ENCODE data around the gene CTDP1.
"Not testable (repeated sequence)": the region's sequence is repeated elsewhere in the genome, so short reads cannot be mapped to it uniquely, and the experiment has no call there.

The CTDP1 gene

GRCh38 chr18:79683626-79684282 is 4.2 kb downstream of the CTDP1 start:
- no peak for DNase-seq

- DNase-seq: peak; percentile 31
These were observed 4.7 kb downstream of the CTDP1 start for GRCh38 chr18:79684283-79684631.

- DNase-seq: no peak
These were observed 5.2 kb downstream of the CTDP1 start for GRCh38 chr18:79684787-79685186.

- DNase-seq: peak; percentile 38
These were observed 5.7 kb downstream of the CTDP1 start for GRCh38 chr18:79685281-79685680.

- DNase-seq: no peak
These were observed 6.4 kb downstream of the CTDP1 start for GRCh38 chr18:79685971-79686370.

GRCh38 chr18:79687806-79688205 is 8.2 kb downstream of the CTDP1 start:
- DNase-seq: peak; percentile 45

GRCh38 chr18:79690071-79690470 is 10.5 kb downstream of the CTDP1 start:
- no peak for DNase-seq

- no peak for DNase-seq
These were observed 11.2 kb downstream of the CTDP1 start for GRCh38 chr18:79690586-79691482.

GRCh38 chr18:79692056-79692455 is 12.5 kb downstream of the CTDP1 start:
- no peak for DNase-seq

- DNase-seq: no peak
These were observed 13.3 kb downstream of the CTDP1 start for GRCh38 chr18:79692886-79693285.

GRCh38 chr18:79693561-79694205 is 14.1 kb downstream of the CTDP1 start:
- no peak for DNase-seq

- not testable (repeated sequence) for DNase-seq
These were observed 14.7 kb downstream of the CTDP1 start for GRCh38 chr18:79694206-79694894.

- no peak for DNase-seq
These were observed 15.3 kb downstream of the CTDP1 start for GRCh38 chr18:79694895-79695213.

- no peak for DNase-seq
These were observed 15.7 kb downstream of the CTDP1 start for GRCh38 chr18:79695269-79695668.

- no peak for DNase-seq
These were observed 16.6 kb downstream of the CTDP1 start for GRCh38 chr18:79695856-79696850.

GRCh38 chr18:79697178-79697577 is 17.6 kb downstream of the CTDP1 start:
- DNase-seq: no peak

GRCh38 chr18:79697976-79698375 is 18.4 kb downstream of the CTDP1 start:
- no peak for DNase-seq

GRCh38 chr18:79698668-79699335 is 19.2 kb downstream of the CTDP1 start:
- no peak for DNase-seq

GRCh38 chr18:79699653-79700052 is 20.1 kb downstream of the CTDP1 start:
- DNase-seq: no peak

GRCh38 chr18:79702906-79703305 is 23.3 kb downstream of the CTDP1 start:
- DNase-seq: no peak

GRCh38 chr18:79704631-79705030 is 25.0 kb downstream of the CTDP1 start:
- DNase-seq: no peak

GRCh38 chr18:79705272-79705671 is 25.7 kb downstream of the CTDP1 start:
- DNase-seq: no peak
